ENCODE results near the gene MGRN1. TPM values are rescaled to one million over a fixed set of nuclear protein-coding genes. Genes with fewer than 3 reads are reported as not detected.

The MGRN1 gene
- total RNA-seq, 1 experiment from 2014 or later: 26.6 TPM

GRCh38 chr16:4685776-4686496 is 61.3 kb downstream of the MGRN1 start:
- DNase-seq (ENCODE audit: low read depth): no peak

DNA sequence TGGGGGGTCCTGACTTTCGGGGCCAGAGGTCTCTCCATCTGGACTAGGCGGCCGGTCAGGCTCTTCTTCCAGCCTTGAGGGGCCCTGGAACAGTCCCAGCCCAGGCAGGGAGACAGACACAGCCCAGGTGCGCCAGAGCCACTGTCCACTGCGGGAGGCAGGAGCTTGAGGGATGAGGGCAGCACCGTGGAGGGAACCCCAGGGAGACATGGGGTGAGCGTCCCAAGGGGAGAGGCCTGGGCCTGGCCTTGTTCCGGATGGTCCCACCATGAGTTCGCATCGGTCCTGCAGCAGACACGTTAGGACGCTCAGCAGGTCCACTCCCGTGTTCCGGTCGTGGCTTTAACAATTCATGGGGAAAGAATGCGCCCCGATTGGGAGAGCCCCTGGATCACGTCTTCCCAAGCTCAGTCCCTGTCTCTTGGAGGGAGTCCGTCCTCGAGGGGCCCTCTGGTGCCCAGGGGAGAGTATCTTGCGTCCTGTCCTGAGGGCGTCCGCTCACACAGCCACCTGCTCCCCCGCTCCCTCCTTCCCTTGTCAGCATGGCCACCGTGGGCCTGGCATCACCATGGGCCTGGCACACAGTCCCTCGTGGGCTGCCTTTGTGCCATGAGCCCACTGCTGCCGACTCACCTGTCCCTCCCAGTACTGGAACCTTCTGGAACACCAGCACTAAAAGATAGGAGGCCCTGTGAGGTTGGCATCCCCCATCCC is 62.0 kb downstream of the MGRN1 start:
- no peak for DNase-seq (ENCODE audit: low read depth)

GRCh38 chr16:4687416-4687815 is 62.8 kb downstream of the MGRN1 start:
- no peak for DNase-seq (ENCODE audit: low read depth)

- DNase-seq (ENCODE audit: low read depth): no peak
Observed at GRCh38 chr16:4687946-4688673, 63.5 kb downstream of the MGRN1 start.

GRCh38 chr16:4688674-4689045 is 64.0 kb downstream of the MGRN1 start:
- no peak for DNase-seq (ENCODE audit: low read depth)

GRCh38 chr16:4689091-4689671 is 64.6 kb downstream of the MGRN1 start:
- no peak for DNase-seq (ENCODE audit: low read depth)

DNA sequence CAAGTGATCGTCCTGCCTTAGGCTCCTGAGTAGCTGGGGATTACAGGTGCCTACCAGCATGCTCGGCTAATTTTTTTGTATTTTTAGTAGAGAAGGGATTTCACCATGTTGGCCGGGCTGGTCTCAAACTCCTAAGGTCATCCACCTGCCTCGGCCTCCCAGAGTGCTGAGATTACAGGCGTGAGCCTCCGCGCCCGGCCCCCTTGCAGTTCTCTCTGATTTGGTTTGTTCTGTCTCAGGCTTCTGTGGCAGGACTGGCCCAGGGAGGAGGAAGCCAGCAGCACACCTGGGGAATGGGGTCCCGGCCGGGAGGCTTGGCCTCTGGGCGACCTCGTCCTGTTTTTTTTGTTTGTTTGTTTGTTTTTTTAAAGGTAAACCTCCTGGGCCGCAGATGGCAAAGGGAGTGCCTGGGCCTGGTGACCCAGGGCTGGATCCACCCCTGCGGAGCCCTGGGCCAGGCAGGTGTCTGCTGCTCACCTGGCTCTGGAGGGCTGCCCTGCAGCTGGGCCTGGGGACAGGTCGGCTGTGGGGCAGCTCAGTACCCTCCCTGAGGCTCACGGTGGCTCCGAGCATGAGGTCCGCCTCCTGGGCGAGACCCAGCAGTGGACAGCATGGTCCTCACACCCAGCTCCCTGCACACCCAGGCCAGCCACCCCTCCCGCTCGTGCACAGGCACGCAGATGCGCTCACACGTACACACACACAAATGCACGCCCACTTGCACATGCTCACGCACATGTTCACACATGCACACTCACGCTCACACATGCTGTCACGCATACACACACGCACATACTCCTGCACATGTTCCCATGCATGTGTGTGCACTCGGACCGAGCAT is 65.5 kb downstream of the MGRN1 start:
- DNase-seq (ENCODE audit: low read depth): no peak

- DNase-seq (ENCODE audit: low read depth): no peak
Observed at GRCh38 chr16:4690946-4691665, 66.5 kb downstream of the MGRN1 start.

- peak; percentile 6 for DNase-seq (ENCODE audit: low read depth)
Observed at GRCh38 chr16:4691666-4692412, 67.2 kb downstream of the MGRN1 start.

DNA sequence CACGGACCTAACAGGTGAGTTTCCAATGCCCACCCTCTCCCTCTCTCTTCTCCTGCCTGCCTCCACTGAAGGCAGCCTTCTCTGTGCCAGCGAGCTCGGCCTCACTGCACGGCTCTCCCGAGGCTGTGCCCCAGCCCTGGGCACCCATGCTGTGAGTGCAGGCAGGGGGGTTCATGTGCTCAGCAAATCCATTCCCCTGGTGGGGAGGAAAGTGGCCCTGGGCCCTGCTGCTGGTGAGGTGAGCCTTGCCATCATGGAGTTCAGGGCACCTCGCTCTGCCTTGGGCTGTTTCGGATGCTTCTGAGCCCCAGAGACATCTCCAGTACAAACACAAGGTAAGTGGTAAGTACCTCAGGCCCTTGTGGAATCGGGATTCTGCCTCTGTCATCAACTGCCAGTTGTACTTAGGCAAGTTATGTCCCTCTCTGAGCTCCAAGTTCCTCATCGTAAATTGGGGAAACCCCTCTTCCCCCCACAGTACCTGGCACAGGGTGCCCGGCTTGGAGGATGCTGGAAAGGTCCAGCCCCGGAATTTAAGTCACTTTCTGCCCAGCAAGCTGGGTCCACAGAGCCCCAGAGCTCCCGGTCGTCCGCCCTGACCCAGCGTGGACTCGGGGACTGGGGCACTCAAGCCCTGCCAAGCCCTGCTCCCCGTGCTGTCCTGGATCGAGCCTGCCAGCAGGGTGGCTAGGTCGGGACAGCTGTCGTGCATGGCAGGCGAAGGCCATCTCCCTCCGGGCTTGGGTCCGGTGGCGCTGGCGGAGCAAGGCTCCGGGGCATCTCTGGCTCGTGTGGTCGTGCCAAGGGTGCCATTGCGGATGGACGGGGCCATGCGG is 68.1 kb downstream of the MGRN1 start:
- no peak for DNase-seq (ENCODE audit: low read depth)

GRCh38 chr16:4693296-4693955 is 68.8 kb downstream of the MGRN1 start, which contains the start of gene NUDT16L1:
TSS of gene NUDT16L1 (plus strand) at chr16:4693562. CDS start at chr16:4693727, 165 bp downstream.
- DNase-seq (ENCODE audit: low read depth): peak; percentile 93

- DNase-seq (ENCODE audit: low read depth): peak; percentile 25
Observed at GRCh38 chr16:4693956-4694641, 69.5 kb downstream of the MGRN1 start.

- no peak for DNase-seq (ENCODE audit: low read depth)
Observed at GRCh38 chr16:4694642-4695451, 70.2 kb downstream of the MGRN1 start.

DNA sequence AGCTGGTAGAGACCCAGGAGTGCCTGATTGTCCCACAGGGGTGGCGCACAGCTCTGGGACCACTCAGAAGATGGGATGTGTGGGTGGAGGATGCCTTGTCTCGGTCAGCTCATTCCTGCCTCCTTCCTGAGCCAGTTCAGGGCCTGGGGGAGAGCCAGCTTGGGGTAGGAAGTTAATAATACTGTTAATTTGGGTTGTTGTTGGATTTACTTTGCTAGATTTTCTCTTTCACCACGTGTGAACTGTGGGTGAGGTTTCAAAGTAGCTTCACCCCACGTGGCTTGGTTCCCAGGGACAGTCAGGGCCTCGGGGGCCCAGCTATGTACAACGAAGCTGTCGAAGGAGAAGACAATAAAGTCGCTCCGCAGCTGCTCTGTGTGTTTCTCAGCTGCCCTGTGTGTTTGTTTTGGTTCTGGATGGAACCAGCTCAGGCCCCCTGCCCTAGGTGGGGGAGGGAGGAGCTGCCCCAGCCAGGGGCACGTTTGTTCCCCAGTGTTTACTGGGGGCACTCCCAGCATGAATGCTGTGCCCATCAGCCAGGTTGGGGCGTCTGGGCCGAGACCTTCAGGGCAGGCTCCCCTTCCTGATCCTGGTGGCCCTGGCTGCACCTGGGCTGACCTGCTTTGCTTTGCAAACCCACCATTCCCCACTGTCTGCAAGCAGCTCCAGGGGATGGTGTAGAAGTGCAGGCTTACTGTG is 71.0 kb downstream of the MGRN1 start:
- no peak for DNase-seq (ENCODE audit: low read depth)

DNA sequence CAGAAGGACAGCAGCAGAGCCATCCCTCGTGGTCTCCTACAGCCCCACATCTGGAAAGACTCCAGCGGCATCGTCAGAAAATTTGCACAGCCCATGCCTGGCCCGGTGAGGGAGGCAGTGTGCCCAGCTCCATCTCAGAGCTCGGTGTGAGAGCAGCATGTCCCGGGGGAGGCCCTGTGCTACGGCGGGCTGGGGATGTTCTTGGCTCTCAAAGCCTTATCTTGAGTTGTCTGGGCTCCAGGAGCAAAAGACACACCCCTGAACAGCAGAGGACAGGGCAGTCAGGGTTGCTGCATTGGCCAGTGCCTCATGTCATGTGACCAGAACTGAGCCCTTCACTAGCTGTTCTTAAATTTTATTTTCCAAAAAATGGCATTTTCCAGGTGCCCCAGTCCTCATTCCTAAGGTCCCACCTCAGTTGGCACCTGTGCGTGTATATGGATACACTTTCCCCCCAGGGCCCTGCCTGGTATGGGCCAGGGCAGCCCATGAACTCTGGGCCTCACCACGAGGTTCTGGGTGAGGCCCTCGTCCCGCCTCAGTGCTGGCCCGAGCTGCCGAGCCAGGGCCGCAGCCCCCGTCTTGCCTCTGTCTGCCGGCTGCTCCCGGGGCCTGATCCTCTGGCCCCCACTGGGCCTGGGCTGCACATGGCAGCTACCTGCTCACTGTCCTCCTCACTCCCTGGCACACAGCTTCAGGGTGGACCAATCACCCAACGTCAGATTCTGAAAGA is 71.7 kb downstream of the MGRN1 start:
- DNase-seq (ENCODE audit: low read depth): no peak

Measured in LHCN-M2 (cell line).